K562 (cell line): Measurements from ENCODE around the gene RAP1GAP2. TPM values are rescaled to one million over a fixed set of nuclear protein-coding genes. Genes with fewer than 3 reads are reported as not detected.

Experiments used
- ATAC-seq: fragments of 200-7000 bp; cut with Tn5 transposase; 3 replicates; pipeline ENCODE4 v1.9.1; 2020; ENCODE audit warnings: moderate library complexity
- BruUV-seq: library from RNA; stranded (reverse); fragments of 400-500 nt; replicated peaks from 2 replicates; lab custom pipeline; 2021; lab: Mats Ljungman, UMichigan
- CTCF ChIA-PET: fragments of 300-600 bp; formaldehyde crosslinking; extraction: SDS; loops from one replicate; lab custom pipeline; 2021; ENCODE audit warnings: low intra/inter-chr PET ratio; lab: Yijun Ruan, JAX
- POLR2A ChIA-PET: fragments of 300-600, 350-650 bp; sonication (Branson Sonifier 250); formaldehyde crosslinking; extraction: SDS; loops from one replicate; lab custom pipeline; 2021; ENCODE audit warnings: antibody characterized with exemption, inconsistent platforms; lab: Yijun Ruan, JAX
- DNase-seq, 4 experiments: peaks; one replicate each; pipeline versions ENCODE4 v3.0.0 to v3.0.0-alpha.2; 2011 to 2018; ENCODE audit warnings: low spot score in 3 of 4, mixed read lengths in 3 of 4; ENCODE audit errors: extremely low read depth in 1 of 4
- FAIRE-seq: peaks from 2 replicates; lab custom pipeline; 2011; peaks lifted over from hg19 to GRCh38; lab: Jason Lieb, UNC
- H2AFZ ChIP-seq: 2 replicates; pipeline ENCODE4 v1.6.0; 2011; ENCODE audit warnings: low read depth, low read length, control low read depth, inconsistent platforms
- H3K27ac ChIP-seq: fragments of 200-600 bp; 3 replicates; pipeline ENCODE4 v1.8.0; 2011; ENCODE audit warnings: low read depth, mild to moderate bottlenecking, control low read depth, inconsistent platforms, low read length, moderate library complexity, mixed read lengths; ENCODE audit errors: extremely low read depth
- H3K27me3 ChIP-seq, 2 experiments: fragments of 300-600 bp in 1 of 2; 2 replicates in 1 of 2; 3 replicates in 1 of 2; pipeline versions ENCODE4 v1.6.0 to v1.8.0; 2011; ENCODE audit warnings: inconsistent platforms in 2 of 2, low read length in 2 of 2, mild to moderate bottlenecking in 1 of 2, mixed read lengths in 1 of 2, moderate library complexity in 1 of 2; ENCODE audit not compliant: control insufficient read depth in 2 of 2, insufficient read depth in 2 of 2
- H3K36me3 ChIP-seq: fragments of 300-600 bp; 3 replicates; pipeline ENCODE4 v1.8.0; 2011; ENCODE audit warnings: mild to moderate bottlenecking, low read length, inconsistent platforms; ENCODE audit not compliant: control insufficient read depth, insufficient read depth
- H3K4me1 ChIP-seq, 2 experiments: fragments of 200-600 bp in 1 of 2; replicated peaks in 1 of 2; 2 replicates in 1 of 2; 3 replicates in 1 of 2; pipeline versions ENCODE4 v1.5.1 to v1.8.0; 2011; ENCODE audit warnings: inconsistent platforms in 2 of 2, low read length in 2 of 2, mild to moderate bottlenecking in 1 of 2, mixed read lengths in 1 of 2, moderate library complexity in 1 of 2; ENCODE audit not compliant: control insufficient read depth in 2 of 2, insufficient read depth in 2 of 2
- H3K4me2 ChIP-seq: 2 replicates; pipeline ENCODE4 v1.6.1; 2011; ENCODE audit warnings: low read length, control low read depth, inconsistent platforms, mixed read lengths; ENCODE audit not compliant: insufficient read depth
- H3K4me3 ChIP-seq: fragments of 200-600 bp; sonication (generic), shearing (Covaris generic); 2 replicates; pipeline ENCODE4 v1.5.1; 2016; ENCODE audit warnings: control low read depth, inconsistent platforms
- H3K79me2 ChIP-seq: fragments of 200-600 bp; 3 replicates; pipeline ENCODE4 v1.8.0; 2011; ENCODE audit warnings: low read length, inconsistent platforms; ENCODE audit not compliant: control insufficient read depth, insufficient read depth
- H3K9ac ChIP-seq, 2 experiments: 2 replicates each; pipeline versions ENCODE4 v1.6.0 to v1.6.1; 2011; ENCODE audit warnings: low read depth in 2 of 2, low read length in 2 of 2, control low read depth in 1 of 2, inconsistent platforms in 1 of 2, mild to moderate bottlenecking in 1 of 2, mixed read lengths in 1 of 2; ENCODE audit not compliant: insufficient read depth in 1 of 2
- H3K9me1 ChIP-seq: one replicate; pipeline ENCODE4 v1.6.0; 2011; ENCODE audit warnings: inconsistent platforms, mild to moderate bottlenecking, low read length, moderate library complexity; ENCODE audit not compliant: control insufficient read depth, insufficient read depth
- H3K9me3 ChIP-seq: replicated peaks from 2 replicates; pipeline ENCODE4 v1.5.1; 2011; ENCODE audit warnings: low read depth, low read length, inconsistent platforms; ENCODE audit not compliant: control insufficient read depth, insufficient read depth
- H4K20me1 ChIP-seq: replicated peaks from 2 replicates; pipeline ENCODE4 v1.6.1; 2011; ENCODE audit warnings: low read length, inconsistent platforms, mixed read lengths; ENCODE audit not compliant: control insufficient read depth, insufficient read depth
- ARID2 ChIP-seq: fragments of 450-650 bp; IDR thresholded peaks from 2 replicates; pipeline ENCODE4 v1.6.1; 2017; ENCODE audit warnings: antibody characterized with exemption, mild to moderate bottlenecking
- E2F1 ChIP-seq: sonication (generic); formaldehyde crosslinking; IDR thresholded peaks from 2 replicates; pipeline ENCODE4 v1.8.1; 2023; ENCODE audit warnings: mild to moderate bottlenecking, missing genetic modification reagents, moderate library complexity
- ELF4 ChIP-seq: fragments of 450-650 bp; formaldehyde crosslinking; IDR thresholded peaks from 2 replicates; pipeline ENCODE4 v1.4.0; 2022; ENCODE audit warnings: missing genetic modification characterization
- HBP1 ChIP-seq: fragments of 450-650 bp; formaldehyde crosslinking; IDR thresholded peaks from 2 replicates; pipeline ENCODE4 v1.4.0; 2022; ENCODE audit warnings: missing genetic modification characterization
- NUFIP1 ChIP-seq: fragments of 450-650 bp; IDR thresholded peaks from 2 replicates; pipeline ENCODE4 v1.6.1; 2018; ENCODE audit not compliant: partially characterized antibody
- RAD21 ChIP-seq, 2 experiments: fragments of 250-450 bp in 1 of 2; fragments of 450-650 bp in 1 of 2; sonication (Bioruptor Pico) in 1 of 2; formaldehyde crosslinking in 1 of 2; IDR thresholded peaks in 1 of 2; conservative IDR thresholded peaks in 1 of 2; 2 replicates each; pipeline versions ENCODE4 v1.4.0 to v1.8.0; 2020 to 2022; ENCODE audit warnings: mild to moderate bottlenecking in 2 of 2, moderate library complexity in 1 of 2
- RFX7 ChIP-seq: fragments of 250-450 bp; sonication (Bioruptor Pico); IDR thresholded peaks from 2 replicates; pipeline ENCODE4 v1.5.1; 2021; ENCODE audit warnings: mild to moderate bottlenecking
- SAFB ChIP-seq: fragments of 200-400 bp; formaldehyde crosslinking; IDR thresholded peaks from 2 replicates; pipeline ENCODE4 v1.6.1; 2017; ENCODE audit warnings: low read depth, low read length, borderline replicate concordance
- ZBED1 ChIP-seq: IDR thresholded peaks from 2 replicates; pipeline ENCODE4 v1.6.1; 2014
- ZFP36 ChIP-seq: fragments of 150-350 bp; IDR thresholded peaks from 2 replicates; pipeline ENCODE4 v1.6.1; 2018; ENCODE audit warnings: low read length, low read depth; ENCODE audit not compliant: partially characterized antibody
- ZNF699 ChIP-seq: fragments of 250-450 bp; sonication (Bioruptor Pico); IDR thresholded peaks from 2 replicates; pipeline ENCODE4 v1.8.0; 2021; ENCODE audit warnings: mild to moderate bottlenecking, moderate library complexity; ENCODE audit not compliant: insufficient replicate concordance
- ZNF764 ChIP-seq: fragments of 250-450 bp; sonication (Bioruptor Pico); IDR thresholded peaks from 2 replicates; pipeline ENCODE4 v1.4.0; 2020; ENCODE audit warnings: low read depth, mild to moderate bottlenecking, moderate library complexity
- WGBS: fragments of 100-300 bp; shearing (Covaris generic); methylation state at CpG from one replicate; pipeline ENCODE4 v1.1.6; 2016; ENCODE audit warnings: low coverage, mixed read lengths; ENCODE audit not compliant: insufficient coverage; ENCODE audit errors: missing lambda C conversion rate; 5-methylcytosine and 5-hydroxymethylcytosine counted together
- in situ Hi-C: fragments of 300-500 bp; cut with MboI; formaldehyde crosslinking; loops from 4 replicates; pipeline ENCODE4 v1.15.0; 2018; ENCODE audit warnings: inconsistent platforms, mixed read lengths
- intact Hi-C: fragments of 100-400 bp; cut with micrococcal nuclease; formaldehyde crosslinking; loops from 2 replicates; pipeline ENCODE4 v1.14.2; 2022
- polyA plus RNA-seq, 8 experiments: library from polyadenylated mRNA; depleted of rRNA in 4 of 8; stranded (reverse) in 5 of 8; unstranded in 3 of 8; fragments of >200 nt; fragmentation: Nextera tagmentation in 2 of 8; fragmentation: Illumina TruSeq in 1 of 8; extraction: Ambion mirVana in 2 of 8; extraction: Trizol in 1 of 8; gene quantifications; 2 replicates each; pipeline versions ENCODE4 v1.2.1 to v1.2.3, GENCODE V29; 2011 to 2014; ENCODE audit warnings: inconsistent platforms in 1 of 8, missing spikeins in 1 of 8
- total RNA-seq, 7 experiments: library from RNA; depleted of rRNA in 6 of 7; stranded (reverse); fragments of >200 nt in 6 of 7; fragmentation: Illumina TruSeq in 2 of 7; extraction: Trizol in 2 of 7; gene quantifications; 2 replicates each; pipeline versions ENCODE4 v1.2.1 to v1.2.3, GENCODE V29; 2011 to 2021; ENCODE audit warnings: low replicate concordance in 1 of 7

RAP1GAP2 gene
- total and polyA plus RNA-seq, 9 of the 15 experiments (the other 6 are each of a cell fraction or from before 2014, with no cell fraction given), result 0.01 to 1.3 (median 0.42) TPM; not detected in 1

- no peak for ATAC-seq
- H3K9me3 ChIP-seq, result no peaks in the 10 kb centered on the region
- no peak for DNase-seq
- H3K36me3 ChIP-seq, result no peaks in the 10 kb centered on the region
- in situ Hi-C loops, result no loop called here
- no peaks in the 10 kb centered on the region for H3K9me1 ChIP-seq
- ChIA-PET CTCF (no interaction called here), POLR2A (no interaction called here)
- H3K4me3 ChIP-seq, result no peak overlapping the region
- 3% methylated on average over 7 of the region's 8 CpGs for WGBS
- no peak overlapping the region for H3K9ac ChIP-seq
- intact Hi-C loops, result no loop called here
- H4K20me1 ChIP-seq, result no peaks in the 10 kb centered on the region
- TF ChIP-seq ZFP36 (peak; percentile 75), ZNF699 (no peak)
- H3K27me3 ChIP-seq, result peaks cover 14 to 58% of the 10 kb centered on the region in 2 experiments
- peaks cover 0 to 4% of the 10 kb centered on the region in 2 experiments; a peak in 1 of 5 replicates for H3K4me1 ChIP-seq
- no peak for FAIRE-seq
- no TSS peak for BruUV-seq
- no peak overlapping the region for H3K4me2 ChIP-seq
- H3K27ac ChIP-seq, result no peak overlapping the region
- no peaks in the 10 kb centered on the region for H3K79me2 ChIP-seq
- H2AFZ ChIP-seq, result no peak overlapping the region
Observed at GRCh38 chr17:2802574-2802973, 6.3 kb downstream of the RAP1GAP2 start.

- Histone ChIP-seq H2AFZ (no peak overlapping the region), H3K79me2 (no peaks in the 10 kb centered on the region), H3K9me3 (no peaks in the 10 kb centered on the region), H3K4me2 (no peak overlapping the region), H3K9me1 (no peaks in the 10 kb centered on the region), H3K36me3 (no peaks in the 10 kb centered on the region), H3K27me3 (peaks cover 15 to 60% of the 10 kb centered on the region in 2 experiments), H3K27ac (no peak overlapping the region), H3K4me1 (peaks cover 0 to 4% of the 10 kb centered on the region in 2 experiments; a peak in 1 of 5 replicates), H3K9ac (no peak overlapping the region), H4K20me1 (no peaks in the 10 kb centered on the region), H3K4me3 (no peak overlapping the region)
- in situ Hi-C loops, result no loop called here
- BruUV-seq, result no TSS peak
- CTCF ChIA-PET, result no interaction called here
- DNase-seq, result no peak
- no peak for FAIRE-seq
- no peak for ATAC-seq
- TF ChIP-seq NUFIP1 (no peak), E2F1 (no peak), ELF4 (CRISPR knock-in tag) (no peak), SAFB (no peak), ZBED1 (no peak), ZNF764 (CRISPR knock-in tag) (no peak), HBP1 (CRISPR knock-in tag) (no peak), ARID2 (no peak), RFX7 (CRISPR knock-in tag) (no peak), RAD21 (CRISPR knock-in tag; conservative IDR thresholded peaks at IDR 0.05 in 1 of 2, IDR thresholded peaks at IDR 0.05 in 1 of 2) (no peak)
- intact Hi-C loops, result no loop called here
- 6% methylated on average over 13 of the region's 14 CpGs for WGBS
- POLR2A ChIA-PET, result no interaction called here
Observed at GRCh38 chr17:2803386-2803785, 7.1 kb downstream of the RAP1GAP2 start.
